HG03521 (cell line): Measurements from ENCODE around the gene USH1C.

Experiments
- ATAC-seq: cut with Tn5 transposase; IDR thresholded peaks from one replicate; pipeline ENCODE4 v1.9.1; 2021; ENCODE audit warnings: mild to moderate bottlenecking, moderate library complexity; ENCODE audit not compliant: unreplicated experiment

USH1C gene

GRCh38 chr11:17528906-17529843 lies 15.0 kb downstream of the USH1C start:
- no peak for ATAC-seq

GRCh38 chr11:17528181-17528691 lies 16.0 kb downstream of the USH1C start:
- ATAC-seq = peak; percentile 79

GRCh38 chr11:17527628-17527995 lies 16.6 kb downstream of the USH1C start:
- ATAC-seq = no peak

GRCh38 chr11:17526931-17527627 lies 17.1 kb downstream of the USH1C start:
- no peak for ATAC-seq

GRCh38 chr11:17526326-17526725 lies 17.9 kb downstream of the USH1C start:
- no peak for ATAC-seq

GRCh38 chr11:17525570-17525969 lies 18.6 kb downstream of the USH1C start:
- no peak for ATAC-seq

GRCh38 chr11:17524221-17524620 lies 20.0 kb downstream of the USH1C start:
- ATAC-seq = no peak

GRCh38 chr11:17522655-17523054 lies 21.6 kb downstream of the USH1C start:
- ATAC-seq = no peak

GRCh38 chr11:17521106-17521900 lies 22.9 kb downstream of the USH1C start:
- ATAC-seq = no peak

- ATAC-seq = no peak
These were observed 24.9 kb downstream of the USH1C start for GRCh38 chr11:17519061-17519885.

- no peak for ATAC-seq
These were observed 25.9 kb downstream of the USH1C start for GRCh38 chr11:17518366-17518765.

- no peak for ATAC-seq
These were observed 27.0 kb downstream of the USH1C start for GRCh38 chr11:17517186-17517585.

- ATAC-seq = no peak
These were observed 27.6 kb downstream of the USH1C start for GRCh38 chr11:17516551-17517150.

- no peak for ATAC-seq
These were observed 28.6 kb downstream of the USH1C start for GRCh38 chr11:17515443-17516176.

GRCh38 chr11:17514476-17514875 lies 29.7 kb downstream of the USH1C start:
- ATAC-seq = no peak

GRCh38 chr11:17513853-17514252 lies 30.4 kb downstream of the USH1C start:
- no peak for ATAC-seq

- no peak for ATAC-seq
These were observed 32.1 kb downstream of the USH1C start for GRCh38 chr11:17512101-17512500.

- no peak for ATAC-seq
These were observed 32.6 kb downstream of the USH1C start for GRCh38 chr11:17511571-17511970.
